Panc1 (cell line): ENCODE data around the gene PRKCB. TPM values are rescaled to one million over a fixed set of nuclear protein-coding genes. Genes with fewer than 3 reads are reported as not detected.

ENCODE experiments used
- ATAC-seq: fragments of 200-7000 bp; cut with Tn5 transposase; 2 replicates; pipeline ENCODE4 v1.9.1; 2020; ENCODE audit warnings: mild to moderate bottlenecking, moderate library complexity
- BruUV-seq: library from RNA; stranded (reverse); fragments of 400-500 nt; replicated peaks from 2 replicates; lab custom pipeline; 2021; lab: Mats Ljungman, UMichigan
- CTCF ChIA-PET: fragments of 300-600 bp; sonication (Branson Sonifier 250); formaldehyde crosslinking; loops from one replicate; lab custom pipeline; 2022; ENCODE audit warnings: antibody characterized with exemption; lab: Charles Lee
- POLR2A ChIA-PET: fragments of 300-600 bp; sonication (Branson Sonifier 250); formaldehyde crosslinking; loops from one replicate; lab custom pipeline; 2022; ENCODE audit warnings: antibody characterized with exemption; lab: Charles Lee
- DNase-seq: peaks from one replicate; pipeline ENCODE4 v3.0.0-alpha.2; 2010; ENCODE audit warnings: low read depth, low spot score
- H3K27ac ChIP-seq: 2 replicates; pipeline ENCODE4 v1.5.1; 2011; ENCODE audit warnings: mild to moderate bottlenecking, low read length, inconsistent platforms
- H3K27me3 ChIP-seq: fragments of 200-500 bp; sonication (Bioruptor generic); 2 replicates; pipeline ENCODE4 v1.6.0; 2014; ENCODE audit warnings: low read length, inconsistent platforms; ENCODE audit not compliant: control insufficient read depth, insufficient read depth
- H3K36me3 ChIP-seq: fragments of 200-500 bp; sonication (Bioruptor generic); 2 replicates; pipeline ENCODE4 v1.5.1; 2014; ENCODE audit warnings: inconsistent platforms, mild to moderate bottlenecking, low read length, moderate library complexity; ENCODE audit not compliant: control insufficient read depth, insufficient read depth
- H3K4me1 ChIP-seq: 2 replicates; pipeline ENCODE4 v1.5.1; 2011; ENCODE audit warnings: inconsistent platforms, mild to moderate bottlenecking, low read length, moderate library complexity; ENCODE audit not compliant: control insufficient read depth, insufficient read depth
- H3K4me3 ChIP-seq, 2 experiments: 2 replicates each; pipeline ENCODE4 v1.5.1; 2011 to 2012; ENCODE audit warnings: low read depth in 2 of 2, low read length in 2 of 2, mild to moderate bottlenecking in 2 of 2, inconsistent platforms in 1 of 2, moderate library complexity in 1 of 2
- H3K9me3 ChIP-seq: fragments of 200-500 bp; sonication (Bioruptor generic); 2 replicates; pipeline ENCODE4 v1.5.1; 2014; ENCODE audit warnings: low read depth, mild to moderate bottlenecking, inconsistent platforms, low read length, moderate library complexity; ENCODE audit not compliant: control insufficient read depth, insufficient read depth
- CTCF ChIP-seq: fragments of 450-650 bp; IDR thresholded peaks from 2 replicates; pipeline ENCODE4 v1.5.1; 2017; ENCODE audit warnings: mild to moderate bottlenecking
- POLR2AphosphoS5 ChIP-seq: IDR thresholded peaks from 2 replicates; pipeline ENCODE4 v1.6.1; 2012; ENCODE audit warnings: mild to moderate bottlenecking, low read depth, low read length, moderate library complexity
- REST ChIP-seq, 2 experiments: IDR thresholded peaks; 2 replicates each; pipeline ENCODE4 v1.6.1; 2011 to 2012; ENCODE audit warnings: low read depth in 2 of 2, control low read depth in 1 of 2, low read length in 1 of 2, mild to moderate bottlenecking in 1 of 2, moderate library complexity in 1 of 2; ENCODE audit not compliant: insufficient read depth in 1 of 2
- SIN3A ChIP-seq: IDR thresholded peaks from 2 replicates; pipeline ENCODE4 v1.6.1; 2012; ENCODE audit warnings: low read depth, mild to moderate bottlenecking, low read length, moderate library complexity, borderline replicate concordance; ENCODE audit not compliant: insufficient read depth
- TCF7L2 ChIP-seq: IDR thresholded peaks from 2 replicates; pipeline ENCODE4 v1.6.1; 2011; ENCODE audit warnings: mild to moderate bottlenecking, low read depth, low read length, inconsistent platforms
- in situ Hi-C: cut with HindIII; loops from 2 replicates; pipeline ENCODE4 v1.10.0; 2016; ENCODE audit warnings: low sequenced_read_pairs, low pct_unique_long_range_greater_than_20kb
- intact Hi-C: fragments of 100-400 bp; cut with micrococcal nuclease; formaldehyde crosslinking; loops from one replicate; pipeline ENCODE4 v1.10.0; 2022; ENCODE audit not compliant: unreplicated experiment
- total RNA-seq: library from RNA; stranded (reverse); gene quantifications from one replicate; pipeline ENCODE4 v1.2.1, GENCODE V29; 2021; ENCODE audit not compliant: unreplicated experiment

The PRKCB gene
- total RNA-seq, 1 experiment from 2014 or later, result 0.41 TPM

GRCh38 chr16:23924128-23924527 is 88.3 kb downstream of the PRKCB start:
- TF ChIP-seq TCF7L2 (no peak), SIN3A (no peak), REST (IDR thresholded peaks at IDR 0.05; ENCODE audit: insufficient read depth in 1 of 2, low read depth in 2 of 2, low read length in 1 of 2) (no peak), POLR2AphosphoS5 (no peak), CTCF (no peak)
- no peaks in the 10 kb centered on the region for H3K4me1 ChIP-seq
- H3K27me3 ChIP-seq, result peaks cover 2% of the 10 kb centered on the region; the same call in 1 of the 2 replicates
- ChIA-PET CTCF (no interaction called here), POLR2A (no interaction called here)
- H3K27ac ChIP-seq, result no peak overlapping the region
- H3K9me3 ChIP-seq, result no peaks in the 10 kb centered on the region
- in situ Hi-C loops, result no loop called here
- no peaks in the 10 kb centered on the region for H3K36me3 ChIP-seq
- no peak overlapping the region for H3K4me3 ChIP-seq
- no peak for DNase-seq
- intact Hi-C loops, result no loop called here
- BruUV-seq, result no TSS peak
- no peak for ATAC-seq

- no peak overlapping the region for H3K4me3 ChIP-seq
- BruUV-seq, result no TSS peak
- in situ Hi-C loops, result no loop called here
- ATAC-seq (no peak), DNase-seq (no peak)
- no peaks in the 10 kb centered on the region for H3K36me3 ChIP-seq
- no peak overlapping the region for H3K27ac ChIP-seq
- intact Hi-C loops, result no loop called here
- CTCF ChIA-PET, result no interaction called here
- POLR2A ChIA-PET, result no interaction called here
- H3K4me1 ChIP-seq, result no peaks in the 10 kb centered on the region
- TF ChIP-seq POLR2AphosphoS5, result no peak
- no peak for TF ChIP-seq TCF7L2
- TF ChIP-seq REST (IDR thresholded peaks at IDR 0.05; ENCODE audit: insufficient read depth in 1 of 2, low read depth in 2 of 2, low read length in 1 of 2), result no peak
- no peak for TF ChIP-seq CTCF
- TF ChIP-seq SIN3A, result no peak
- peaks cover 5% of the 10 kb centered on the region; the same call in 1 of the 2 replicates for H3K27me3 ChIP-seq
- H3K9me3 ChIP-seq, result no peaks in the 10 kb centered on the region
Observed at GRCh38 chr16:23927796-23928195, 92.0 kb downstream of the PRKCB start.
